Suppressor macrophage treated with lipopolysaccharide for 1 hour (primary cell): ENCODE results near the gene AKAP13.
A peak's percentile ranks its signal among the peaks of the same experiment; 100 is the strongest.
"Not testable (repeated sequence)": the region's sequence is repeated elsewhere in the genome, so short reads cannot be mapped to it uniquely, and the experiment has no call there.

ENCODE experiments used
- DNase-seq, 3 donors: peaks; one replicate each; pipeline ENCODE4 v3.0.0-alpha.2; 2020 to 2022

Gene AKAP13

DNA sequence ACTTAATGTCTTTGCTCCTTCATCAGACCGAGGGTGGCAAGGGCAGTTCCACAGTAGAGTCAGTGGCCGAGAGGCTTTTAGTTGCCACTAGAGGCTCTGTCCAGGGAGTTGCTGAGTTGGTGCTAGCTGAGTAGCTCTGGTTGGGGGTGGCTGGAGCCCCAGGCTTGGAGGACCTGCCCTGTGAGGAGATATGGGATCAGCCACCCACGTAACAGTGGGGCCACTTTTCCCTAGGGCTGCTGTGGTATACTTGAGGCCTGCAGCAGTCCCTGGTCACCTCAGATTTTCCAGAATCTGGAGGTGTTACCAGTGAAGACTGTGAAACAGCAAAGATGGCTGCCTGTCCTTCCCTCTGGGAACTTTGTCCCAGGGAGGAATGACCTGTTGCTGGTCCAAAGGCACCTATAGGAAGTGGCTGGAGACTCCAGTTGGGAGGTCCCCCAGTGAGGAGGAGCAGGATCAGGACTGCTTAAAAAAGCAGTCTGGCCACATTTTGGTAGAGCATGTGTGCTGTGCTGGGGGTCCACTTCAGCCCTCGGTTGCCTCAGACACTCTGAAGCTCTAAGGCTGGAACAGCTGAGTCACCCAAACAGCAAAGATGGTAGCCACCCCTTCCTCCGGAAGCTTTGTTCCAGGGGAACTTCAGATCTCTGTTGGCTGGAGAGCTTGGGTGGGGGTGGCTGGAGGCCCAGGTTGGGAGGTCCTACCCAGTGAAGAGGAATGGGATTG, 72.9 kb downstream of the AKAP13 start:
- no peak for DNase-seq

DNA sequence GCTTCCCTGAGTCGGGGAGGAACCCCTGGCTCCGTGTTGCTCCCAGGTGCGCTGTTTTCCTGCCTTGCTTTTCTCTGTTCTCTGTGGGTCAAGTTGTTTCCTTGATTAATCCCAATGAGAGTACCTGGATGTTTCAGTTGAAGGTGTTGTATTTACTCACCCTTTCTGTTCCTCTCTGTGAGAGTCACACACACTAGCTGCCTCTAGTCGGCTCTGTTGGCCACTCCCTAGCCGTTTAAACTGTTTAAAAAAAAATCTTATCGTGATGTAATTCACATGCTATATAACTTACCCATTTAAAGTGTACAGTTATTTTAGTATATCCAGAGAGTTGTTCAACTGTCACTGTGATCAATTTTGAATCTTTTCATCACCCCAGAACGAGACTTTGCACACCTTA, 74.0 kb downstream of the AKAP13 start:
- DNase-seq = no peak

DNA sequence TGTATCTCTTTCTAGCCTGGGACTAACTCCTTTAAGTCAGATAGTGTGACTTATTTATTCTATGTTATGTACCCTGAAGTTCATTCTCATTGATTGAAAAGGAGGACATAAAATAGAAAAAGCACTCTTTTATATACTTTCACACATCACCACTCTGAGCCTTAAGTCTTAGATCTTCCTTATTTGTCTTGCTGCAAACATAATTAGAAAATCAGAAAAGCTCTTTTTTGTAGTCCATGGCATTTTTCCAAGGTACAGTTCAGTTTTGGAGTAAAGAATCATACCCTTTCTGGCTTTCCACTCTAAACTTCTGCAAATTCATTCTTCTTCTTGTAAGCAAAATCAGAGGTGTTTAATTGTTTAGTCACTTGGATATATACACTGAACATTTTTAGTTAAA, 75.5 kb downstream of the AKAP13 start:
- DNase-seq = no peak

DNA sequence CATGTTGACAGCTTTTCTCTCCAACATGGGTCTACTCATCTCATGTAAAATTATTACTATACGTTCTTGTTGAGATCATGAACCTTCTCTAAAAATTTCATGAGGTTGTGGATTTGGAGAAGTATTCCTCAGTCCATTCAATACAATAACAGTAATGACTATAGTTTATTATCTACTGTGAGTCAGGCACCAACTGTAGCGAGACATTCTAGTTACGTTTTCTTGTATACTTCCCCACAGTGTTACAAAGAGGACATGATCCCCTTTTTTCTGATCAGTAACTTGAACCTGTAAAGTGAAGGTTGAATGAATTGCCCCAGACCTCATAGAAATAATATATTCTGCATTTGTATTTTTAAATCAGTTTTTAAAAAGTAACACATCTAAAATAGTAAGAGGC, 76.4 kb downstream of the AKAP13 start:
- no peak for DNase-seq

DNA sequence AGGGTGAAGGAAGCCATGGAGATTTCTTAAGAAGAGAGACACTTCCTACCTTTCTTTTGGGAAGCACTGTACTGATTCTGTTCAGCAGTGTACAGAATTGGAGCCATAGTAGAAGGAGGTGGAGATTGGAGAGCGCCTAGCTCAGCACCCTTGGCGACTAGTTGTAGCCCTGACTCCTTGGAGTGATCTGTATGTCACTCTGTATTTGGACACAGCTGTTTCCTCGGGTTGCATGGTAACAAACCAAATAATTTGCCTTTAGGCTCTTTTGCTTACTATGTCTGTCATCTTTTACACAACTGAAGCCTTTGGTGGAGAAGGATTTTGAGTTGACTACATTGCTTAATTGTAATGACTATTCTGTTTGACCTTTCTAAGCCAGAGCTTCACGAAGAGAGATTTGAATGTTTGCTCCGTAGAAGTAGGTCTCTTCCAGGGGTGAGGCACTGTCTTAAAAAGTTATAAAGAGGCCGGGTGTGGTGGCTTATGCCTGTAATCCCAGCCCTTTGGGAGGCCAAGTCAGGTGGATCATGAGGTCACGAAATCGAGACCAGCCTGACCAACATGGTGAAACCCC, 77.1 kb downstream of the AKAP13 start:
- no peak for DNase-seq

DNA sequence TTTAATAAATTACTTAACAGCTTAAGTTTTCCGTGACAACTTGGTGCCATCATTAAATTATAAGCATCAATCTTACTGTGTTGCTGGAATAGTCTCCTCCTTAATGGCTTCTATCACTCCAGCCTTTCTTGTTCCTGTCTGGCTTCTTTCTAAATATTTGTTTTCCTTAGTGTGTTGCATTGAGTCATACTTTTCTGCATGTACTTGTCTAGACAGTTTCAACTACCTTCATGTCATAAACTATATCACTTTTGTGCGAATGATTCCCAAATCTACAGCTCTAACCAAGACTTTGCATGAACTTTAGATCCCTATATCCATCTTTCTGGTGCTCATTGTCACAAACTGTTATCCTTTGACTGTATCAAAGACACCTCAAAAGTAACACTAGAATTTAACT, 78.4 kb downstream of the AKAP13 start:
- no peak for DNase-seq

DNA sequence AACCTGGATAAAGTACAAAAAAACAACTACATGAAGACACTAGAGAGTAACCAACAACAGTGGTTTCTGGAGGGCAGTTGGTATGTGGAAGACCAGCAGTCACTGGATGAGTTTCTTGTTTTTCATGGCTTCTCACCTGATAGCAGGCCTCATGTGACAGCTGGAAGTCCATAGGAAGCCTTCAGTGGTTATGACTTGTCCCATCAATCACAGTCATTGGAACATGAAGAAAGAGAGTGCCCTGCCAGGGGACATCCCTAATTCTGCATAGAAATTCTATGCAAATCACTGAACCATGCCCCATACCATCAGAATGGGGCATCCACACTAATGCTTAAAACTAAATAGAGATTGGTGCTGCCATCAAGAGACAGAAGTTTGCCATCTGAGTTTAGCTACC, 81.6 kb downstream of the AKAP13 start:
- no peak for DNase-seq

DNA sequence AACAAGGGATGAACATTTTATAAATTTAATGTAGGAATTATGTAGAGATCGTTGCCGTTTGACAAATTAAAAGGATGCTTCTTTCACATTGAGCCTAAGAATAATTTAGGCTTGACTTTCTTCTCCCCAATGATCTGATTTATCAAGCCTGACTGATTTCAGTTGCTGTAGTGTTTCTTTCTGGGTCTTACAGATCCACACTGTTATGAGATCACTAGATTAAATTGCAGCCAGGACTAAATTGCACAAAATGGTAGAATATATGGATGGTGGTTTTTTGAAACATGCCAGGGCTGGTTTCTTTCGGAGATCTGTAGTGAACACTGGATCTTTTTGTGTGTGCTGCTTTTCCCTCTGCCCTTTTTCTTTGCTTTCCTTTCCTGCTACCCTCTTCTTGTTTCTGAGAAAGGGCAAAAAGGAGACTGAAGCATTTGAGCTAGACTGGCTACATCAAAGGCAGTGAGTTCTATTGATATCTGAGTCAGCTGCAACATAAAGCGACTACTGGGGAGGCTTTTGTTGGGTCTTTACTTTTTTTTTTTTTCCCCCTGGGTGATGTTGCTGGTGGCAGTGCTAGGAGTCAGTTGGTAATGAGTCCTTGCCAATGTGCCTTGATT, 83.0 kb downstream of the AKAP13 start:
- no peak for DNase-seq

DNA sequence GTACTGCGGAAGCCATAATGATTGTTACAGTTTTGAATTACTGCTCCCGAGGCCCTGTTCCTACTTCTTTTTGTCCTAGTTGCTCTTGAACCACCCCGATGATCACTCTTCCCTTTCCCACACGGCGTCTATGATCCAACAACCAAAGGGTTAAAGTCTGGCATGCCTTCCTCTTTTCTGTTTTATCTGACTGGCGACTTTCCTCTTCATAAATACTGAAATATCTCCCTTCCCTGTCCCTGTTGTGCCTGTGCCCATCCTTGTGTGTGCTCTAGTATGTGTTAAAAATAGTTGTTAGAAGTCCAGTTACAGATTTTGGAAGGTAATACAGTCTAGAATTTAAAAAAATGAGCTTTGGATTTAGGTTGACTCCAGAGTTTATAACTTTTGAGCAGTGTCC, 83.6 kb downstream of the AKAP13 start:
- peak; percentile 27 to 43 (median 37) for DNase-seq

DNA sequence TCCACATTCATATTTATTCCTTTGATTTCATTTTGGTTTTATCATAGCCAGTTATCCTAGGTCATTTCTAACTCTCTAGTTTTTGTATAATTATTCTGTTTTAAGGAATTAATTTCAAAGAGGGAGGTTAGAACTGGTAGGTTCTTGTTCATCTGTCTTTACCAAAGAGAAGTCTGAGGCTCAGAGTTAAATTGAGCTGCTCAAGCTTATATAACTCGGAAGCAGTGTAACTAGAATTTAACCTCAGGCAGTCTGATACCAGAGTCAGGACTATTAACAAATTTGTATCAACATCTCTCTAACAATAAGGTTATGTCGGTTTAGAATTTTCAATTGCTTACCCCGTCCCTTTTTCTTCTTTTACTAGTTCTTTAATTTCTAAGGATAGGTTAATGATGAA, 84.1 kb downstream of the AKAP13 start:
- no peak for DNase-seq

DNA sequence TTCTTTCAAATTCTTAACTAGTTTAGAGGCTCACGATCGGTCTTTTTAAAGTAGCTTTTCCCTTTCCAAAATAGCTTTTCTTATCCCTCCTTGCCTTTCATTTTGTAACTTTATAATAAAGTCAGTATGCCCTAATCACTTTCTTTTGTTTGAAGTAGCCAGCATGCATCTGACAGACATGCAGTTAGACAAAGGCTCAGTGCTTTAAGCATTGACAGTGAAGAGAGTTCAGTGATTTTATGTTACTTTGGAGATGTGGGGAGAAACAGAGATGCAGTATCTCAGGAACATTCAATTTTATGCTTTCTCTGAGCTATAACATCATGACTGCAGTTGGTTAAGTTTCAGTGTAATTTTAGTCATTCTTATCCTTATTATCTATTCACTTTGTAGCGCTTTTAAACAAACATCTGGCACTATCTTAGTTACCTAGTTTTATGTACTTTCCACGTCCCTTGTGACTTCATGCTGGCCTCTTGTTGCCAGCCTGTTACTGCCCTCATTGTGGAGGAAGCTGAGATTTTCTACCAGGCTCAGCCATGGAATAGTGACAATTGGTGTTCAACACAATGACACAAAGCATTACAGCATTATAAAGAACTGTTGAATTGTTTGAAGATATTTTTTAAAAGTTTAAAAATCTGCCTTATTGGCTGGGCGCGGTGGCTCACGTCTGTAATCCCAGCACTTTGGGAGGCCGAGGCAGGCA, 90.3 kb downstream of the AKAP13 start:
- no peak for DNase-seq

DNA sequence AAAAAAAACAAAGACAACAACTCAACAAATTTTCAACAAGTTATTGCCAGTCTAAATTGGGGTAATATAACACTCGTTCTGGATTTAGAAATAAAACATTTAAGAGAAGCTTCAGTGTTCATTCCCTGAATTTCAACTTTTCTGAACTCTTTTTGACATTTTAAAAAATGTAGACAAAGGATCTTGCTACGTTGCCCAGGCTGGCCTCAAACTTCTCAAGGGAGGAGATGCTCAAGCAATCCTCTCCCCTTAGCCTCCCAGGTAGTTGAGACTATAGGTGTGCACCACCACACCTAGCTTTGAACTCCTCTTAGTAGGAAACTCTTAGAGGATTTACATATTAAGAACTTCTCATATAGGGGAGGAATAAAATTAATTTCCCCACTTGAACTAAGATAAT, 91.9 kb downstream of the AKAP13 start:
- DNase-seq = no peak

DNA sequence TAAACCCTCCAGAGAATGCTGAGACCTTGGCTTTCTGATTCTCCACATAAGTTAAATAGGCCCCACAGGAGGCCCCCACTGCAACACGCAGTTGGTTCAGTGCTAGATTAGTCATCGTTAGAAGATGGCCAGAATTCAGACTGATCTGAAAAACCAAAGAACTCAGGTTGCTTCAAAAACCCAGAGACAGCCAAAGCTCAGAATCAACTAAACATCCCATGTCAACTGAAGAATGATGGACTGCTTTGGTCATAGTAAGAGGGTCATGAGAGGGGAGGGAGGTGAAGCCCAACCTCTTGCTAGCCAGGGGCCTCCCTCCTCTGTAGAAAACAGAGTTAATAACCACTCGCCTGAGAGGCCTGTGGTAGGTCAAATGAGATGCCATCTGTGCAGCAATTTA, 93.1 kb downstream of the AKAP13 start:
- no peak for DNase-seq

DNA sequence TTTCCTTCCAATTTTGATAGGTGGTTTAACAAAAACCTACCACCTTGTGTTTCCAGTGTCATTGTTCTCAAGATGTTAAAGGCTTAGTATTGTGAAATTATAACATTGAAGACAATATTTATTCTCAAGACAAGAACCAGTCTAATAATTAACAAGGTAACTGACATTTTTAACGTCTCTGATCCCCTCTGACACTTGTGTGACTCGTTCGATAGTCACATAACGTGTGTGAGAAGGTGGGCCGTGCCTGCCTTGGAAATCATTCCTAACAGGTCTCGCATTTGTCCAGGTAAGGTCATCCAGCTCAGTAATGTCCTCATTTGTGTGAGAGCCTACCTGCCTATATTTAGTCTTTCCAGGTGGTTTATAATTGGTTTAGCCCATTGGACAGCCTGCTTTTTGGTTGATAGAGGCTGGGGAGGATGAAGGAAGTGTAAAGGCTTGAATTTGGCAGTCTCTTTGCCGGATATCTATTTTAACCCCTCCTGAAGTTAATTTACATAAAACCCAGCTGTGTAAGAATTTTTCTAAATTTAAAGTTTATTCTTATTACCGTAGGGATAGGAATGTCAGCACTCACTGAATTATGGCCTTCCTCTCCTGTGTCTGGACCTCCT, 94.4 kb downstream of the AKAP13 start:
- no peak for DNase-seq

DNA sequence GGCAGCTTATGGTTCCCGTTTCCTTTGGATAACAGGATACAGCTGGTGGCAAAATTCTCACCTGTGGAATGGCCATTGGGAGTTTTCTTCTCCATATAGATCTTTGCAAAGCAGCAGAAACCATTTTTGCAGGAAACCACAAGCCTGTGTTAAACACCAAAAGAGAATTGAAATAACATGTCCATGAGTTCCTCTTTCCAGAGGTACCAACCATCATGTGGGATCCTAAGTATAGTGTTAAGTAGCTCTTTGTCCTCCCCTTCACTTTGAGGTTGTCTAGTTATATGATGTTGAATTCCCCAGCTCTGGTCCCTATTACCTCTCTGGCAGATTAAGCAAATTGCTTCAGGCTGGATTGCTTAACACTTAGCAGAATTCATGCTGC, 94.9 kb downstream of the AKAP13 start:
- no peak for DNase-seq

DNA sequence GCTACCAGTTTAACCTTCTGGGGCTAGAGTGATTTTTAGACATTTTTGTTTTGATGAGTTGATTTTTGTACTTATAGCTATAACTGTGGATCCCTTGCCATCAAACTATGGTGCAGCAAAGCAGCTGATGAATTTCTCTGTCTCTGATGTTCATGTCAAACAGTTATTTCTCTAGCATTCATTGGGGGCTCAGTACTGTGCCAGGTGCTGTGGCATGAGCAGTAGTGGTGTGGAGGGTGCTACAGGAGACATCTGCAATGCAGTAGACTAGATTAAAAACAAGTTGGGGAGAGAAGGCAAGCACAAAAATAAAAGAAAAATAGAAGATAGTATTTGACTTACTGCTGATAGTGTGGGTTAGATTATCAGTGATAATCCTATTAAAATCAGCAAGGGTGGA, 95.3 kb downstream of the AKAP13 start:
- no peak for DNase-seq

DNA sequence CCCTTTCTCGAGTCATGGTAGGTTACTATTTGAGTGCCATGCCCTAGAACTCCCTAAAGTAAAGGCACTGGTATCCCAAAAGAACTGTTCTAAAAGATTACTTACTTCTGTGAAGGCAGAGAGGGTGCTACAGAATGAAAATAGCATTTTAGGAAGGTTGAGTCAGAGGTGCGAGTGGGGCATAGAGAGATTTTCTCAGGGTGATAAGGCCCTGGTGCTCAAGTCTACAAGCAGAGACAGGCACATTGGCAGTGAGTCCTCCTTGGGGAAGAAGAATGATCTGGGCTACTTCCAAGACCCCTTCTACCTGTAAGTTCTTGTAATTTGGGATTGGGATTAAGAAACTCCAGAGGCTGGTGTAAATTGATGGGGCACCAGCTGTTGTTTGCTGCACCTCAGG, 96.7 kb downstream of the AKAP13 start:
- DNase-seq = no peak

DNA sequence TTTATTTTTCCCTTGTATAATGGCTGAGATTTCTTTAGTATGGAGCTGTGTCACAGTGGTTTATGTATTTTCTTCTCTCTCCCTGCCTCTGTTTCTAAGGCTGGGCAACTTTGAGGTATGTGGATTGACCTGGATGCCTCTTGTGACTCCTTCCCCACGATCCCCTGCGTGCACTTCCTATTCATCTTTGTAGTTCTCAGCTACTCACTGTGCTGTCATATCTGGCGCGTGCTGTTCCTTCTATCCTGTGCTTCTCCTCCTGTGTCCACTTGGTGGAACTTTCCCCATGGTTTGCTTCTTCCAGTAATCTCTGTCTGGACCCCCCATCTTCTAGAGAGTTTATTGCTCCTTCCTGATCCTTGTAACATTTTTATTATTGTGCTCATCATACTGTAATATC, 97.3 kb downstream of the AKAP13 start:
- peak in 2 of 3 donors; percentile 21 to 28 for DNase-seq

DNA sequence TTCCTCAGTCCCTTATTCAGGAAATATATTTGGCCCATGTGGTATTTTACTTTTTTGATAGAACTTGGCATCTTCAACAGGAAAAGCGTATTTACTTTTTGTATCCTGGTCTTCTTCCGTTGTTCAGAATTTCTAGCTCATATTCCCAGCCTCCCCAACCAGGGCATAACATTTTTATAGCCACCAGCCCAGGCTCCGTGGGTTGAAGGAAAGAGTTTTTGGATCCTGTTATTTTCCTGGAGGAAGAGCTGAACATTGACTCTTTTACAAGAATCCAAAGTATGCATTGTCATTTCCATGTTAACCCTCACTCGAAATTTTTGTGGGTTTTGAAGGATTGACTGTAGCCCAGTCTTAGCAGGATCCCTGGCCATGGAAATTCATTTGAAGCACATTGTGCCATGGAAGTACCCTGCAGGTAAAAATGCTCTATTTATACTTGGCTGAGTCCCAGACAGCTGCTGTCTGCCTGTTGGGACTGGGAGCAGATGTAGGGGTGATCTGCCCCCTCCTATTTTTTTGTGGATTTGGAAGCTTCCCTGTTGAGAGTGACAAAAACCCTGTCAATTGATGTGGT, 98.8 kb downstream of the AKAP13 start:
- DNase-seq = no peak

DNA sequence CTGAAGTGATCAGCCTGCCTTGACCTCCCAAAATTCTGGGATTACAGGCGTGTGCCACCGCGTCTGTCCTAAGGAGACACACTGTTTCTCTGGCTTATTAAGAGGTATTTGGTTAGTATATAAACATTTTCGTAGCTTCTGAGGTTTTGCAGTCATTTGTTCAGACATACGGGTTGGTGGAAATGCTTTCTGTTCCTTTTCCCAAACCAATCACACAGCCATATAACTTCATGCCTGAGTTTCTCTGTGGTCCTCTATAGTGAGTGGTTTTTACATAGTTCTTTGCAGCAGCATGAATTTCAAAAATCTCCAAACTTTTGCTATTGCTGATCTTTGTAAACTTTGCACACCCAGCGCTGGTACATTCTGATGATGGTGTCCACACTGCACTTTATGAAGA, 100.5 kb downstream of the AKAP13 start:
- no peak for DNase-seq

DNA sequence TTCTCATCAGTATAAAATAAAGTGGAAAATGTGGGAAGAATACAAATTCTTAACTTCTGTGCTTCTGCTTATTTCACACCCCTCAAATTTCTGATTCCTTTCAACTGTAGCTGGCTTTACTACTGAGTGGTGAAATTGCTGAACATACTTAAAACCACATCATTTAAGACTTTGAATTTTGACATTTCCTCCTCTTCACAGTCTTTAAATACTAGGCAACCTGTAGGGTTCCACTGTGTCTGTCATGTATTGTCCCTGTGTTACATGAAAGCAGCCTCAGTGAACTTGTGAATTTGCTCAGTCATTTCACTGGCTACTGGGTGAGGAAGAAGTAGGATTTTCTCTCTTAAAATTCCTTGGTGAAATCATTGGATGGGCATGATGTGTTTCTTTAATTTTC, 101.1 kb downstream of the AKAP13 start:
- DNase-seq = not testable (repeated sequence)

DNA sequence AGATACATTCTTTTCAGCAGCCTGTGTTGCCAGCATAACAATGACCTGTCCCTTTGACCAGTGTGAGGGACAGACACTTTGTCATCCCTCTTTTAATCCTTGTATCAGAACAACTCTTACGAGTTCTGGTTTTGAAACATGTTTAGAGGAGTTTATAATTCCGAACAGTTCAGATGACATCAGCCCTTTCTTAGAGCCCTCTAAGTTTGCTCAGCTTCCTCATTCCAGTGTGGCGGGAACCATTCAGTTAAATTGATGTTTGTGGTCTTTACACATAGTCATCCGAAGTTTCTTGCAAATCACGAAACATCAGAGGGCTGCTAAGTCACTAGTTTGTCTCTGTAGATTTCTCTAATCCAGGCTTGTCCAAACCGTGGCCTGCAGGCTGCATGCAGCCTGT, 102.5 kb downstream of the AKAP13 start:
- DNase-seq = peak; percentile 47 to 74 (median 65)

DNA sequence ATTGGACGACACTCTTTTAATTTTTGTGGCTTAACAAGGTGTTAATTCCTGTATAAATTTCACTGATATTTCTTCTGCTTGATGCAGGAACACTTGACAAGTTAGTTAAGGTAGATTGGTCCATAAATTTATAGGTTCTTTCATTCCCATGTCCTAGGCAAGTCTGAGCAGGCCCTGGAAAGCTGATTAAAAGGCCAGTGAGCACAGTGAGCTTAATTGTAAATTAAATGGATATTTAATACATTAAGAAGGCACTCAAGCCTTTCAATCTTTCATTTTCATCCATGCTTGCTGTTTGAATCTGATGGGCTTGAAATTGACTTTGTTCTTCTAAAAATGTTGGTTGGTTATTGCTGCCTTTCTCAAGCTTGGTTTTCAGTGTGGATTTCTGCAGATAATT, 103.6 kb downstream of the AKAP13 start:
- DNase-seq = not testable (repeated sequence)
